HuH-7.5 (cell line): ENCODE measurements around the gene ACP4.

Source experiments
- DNase-seq: peaks from one replicate; pipeline ENCODE4 v3.0.0; 2011; ENCODE audit warnings: low spot score

Gene ACP4

DNA sequence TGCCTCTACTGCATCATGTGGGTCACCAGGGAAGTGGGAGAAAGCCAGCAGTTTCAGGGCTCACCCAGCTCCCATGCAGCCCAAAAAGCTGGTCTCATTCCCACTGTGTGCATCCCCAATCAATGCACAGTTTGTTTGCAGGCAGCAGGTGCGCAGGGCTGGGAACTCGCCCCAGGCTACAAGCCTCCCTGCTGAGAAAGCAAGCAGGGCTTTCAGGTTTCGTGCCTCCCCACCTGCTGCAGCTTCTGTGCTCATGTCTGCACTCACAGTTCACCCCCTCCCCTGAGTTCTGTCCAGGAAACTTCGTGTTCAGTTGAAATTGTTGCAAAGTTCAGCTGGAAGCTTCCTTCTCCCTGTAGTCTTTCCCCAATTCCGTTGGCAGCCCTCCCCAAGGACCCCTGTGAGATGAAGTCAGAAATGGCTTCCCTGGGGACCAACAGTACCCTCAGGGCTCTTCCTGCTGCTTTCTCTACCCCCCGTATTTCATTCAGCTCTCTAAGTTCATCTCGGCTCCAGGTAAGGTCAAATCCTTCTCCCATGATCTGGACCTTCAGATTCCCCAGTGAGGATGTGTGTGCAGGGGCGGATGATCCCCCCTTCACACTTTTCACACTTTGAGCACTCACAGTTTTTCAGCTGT is 54.2 kb downstream of the ACP4 start:
- DNase-seq = no peak
